HEK293 (cell line): ENCODE data around the gene LIMK2.

Source experiments
- CTCF ChIA-PET: fragments of 350-600 bp; formaldehyde crosslinking; extraction: SDS; loops from one replicate; lab custom pipeline; 2021; ENCODE audit warnings: antibody characterized with exemption; lab: Yijun Ruan, JAX
- POLR2A ChIA-PET: fragments of 300-600 bp; formaldehyde crosslinking; extraction: SDS; loops from one replicate; lab custom pipeline; 2020; ENCODE audit warnings: antibody characterized with exemption, inconsistent platforms; lab: Yijun Ruan, JAX
- H3K27ac ChIP-seq: fragments of 200-500 bp; sonication (Bioruptor generic); 2 replicates; pipeline ENCODE4 v1.5.1; 2014; ENCODE audit warnings: low read depth, low read length, control low read depth, inconsistent platforms; ENCODE audit errors: extremely low read depth
- H3K36me3 ChIP-seq, 2 experiments: fragments of 200-500 bp in 1 of 2; sonication (Bioruptor generic) in 1 of 2; 1 replicate in 1 of 2; 2 replicates in 1 of 2; pipeline ENCODE4 v1.5.1; 2014 to 2017; ENCODE audit warnings: inconsistent platforms in 2 of 2, low read length in 2 of 2; ENCODE audit not compliant: control insufficient read depth in 2 of 2, insufficient read depth in 1 of 2
- H3K4me1 ChIP-seq: fragments of 200-500 bp; sonication (Bioruptor generic); 2 replicates; pipeline ENCODE4 v1.5.1; 2014; ENCODE audit warnings: mild to moderate bottlenecking, low read length, inconsistent platforms; ENCODE audit not compliant: control insufficient read depth, insufficient read depth
- H3K4me3 ChIP-seq: 2 replicates; pipeline ENCODE4 v1.5.1; 2011; ENCODE audit warnings: low read depth, mild to moderate bottlenecking, control low read depth, low read length, moderate library complexity
- H3K9me3 ChIP-seq: fragments of 200-500 bp; sonication (Bioruptor generic); 2 replicates; pipeline ENCODE4 v1.5.1; 2014; ENCODE audit warnings: low read depth, low read length, inconsistent platforms; ENCODE audit not compliant: control insufficient read depth, insufficient read depth
- CTCF ChIP-seq: fragments of 450-650 bp; formaldehyde crosslinking; IDR thresholded peaks from 2 replicates; pipeline ENCODE4 v1.5.1; 2016; ENCODE audit warnings: missing biosample characterization, missing genetic modification characterization
- EGR2 ChIP-seq: fragments of 450-650 bp; formaldehyde crosslinking; IDR thresholded peaks from 2 replicates; pipeline ENCODE4 v1.5.1; 2016; ENCODE audit warnings: low read depth, missing biosample characterization, missing genetic modification characterization
- HIC1 ChIP-seq: fragments of 450-650 bp; formaldehyde crosslinking; IDR thresholded peaks from 2 replicates; pipeline ENCODE4 v1.5.1; 2016; ENCODE audit warnings: missing biosample characterization, missing genetic modification characterization
- KLF1 ChIP-seq: fragments of 450-650 bp; formaldehyde crosslinking; IDR thresholded peaks from 2 replicates; pipeline ENCODE4 v1.5.1; 2016; ENCODE audit warnings: missing biosample characterization, missing genetic modification characterization
- PATZ1 ChIP-seq: fragments of 450-650 bp; formaldehyde crosslinking; IDR thresholded peaks from 2 replicates; pipeline ENCODE4 v1.5.1; 2016; ENCODE audit warnings: missing biosample characterization, missing genetic modification characterization
- TSHZ1 ChIP-seq: fragments of 450-650 bp; formaldehyde crosslinking; IDR thresholded peaks from 2 replicates; pipeline ENCODE4 v1.5.1; 2016; ENCODE audit warnings: missing biosample characterization, missing genetic modification characterization, borderline replicate concordance
- ZBTB6 ChIP-seq: fragments of 450-650 bp; formaldehyde crosslinking; IDR thresholded peaks from 2 replicates; pipeline ENCODE4 v1.5.1; 2017; ENCODE audit warnings: missing biosample characterization, missing genetic modification characterization
- ZFHX2 ChIP-seq: fragments of 450-650 bp; formaldehyde crosslinking; conservative IDR thresholded peaks from 2 replicates; pipeline ENCODE4 v1.5.1; 2016; ENCODE audit warnings: missing biosample characterization, missing genetic modification characterization
- ZNF18 ChIP-seq: fragments of 450-650 bp; formaldehyde crosslinking; IDR thresholded peaks from 2 replicates; pipeline ENCODE4 v1.5.1; 2016; ENCODE audit warnings: missing biosample characterization, missing genetic modification characterization
- ZNF341 ChIP-seq: fragments of 450-650 bp; formaldehyde crosslinking; IDR thresholded peaks from 2 replicates; pipeline ENCODE4; 2016; ENCODE audit warnings: low read depth, missing biosample characterization, missing genetic modification characterization
- ZNF366 ChIP-seq: fragments of 450-650 bp; formaldehyde crosslinking; conservative IDR thresholded peaks from 2 replicates; pipeline ENCODE4 v1.5.1; 2016; ENCODE audit warnings: missing biosample characterization, missing genetic modification characterization
- ZNF394 ChIP-seq: fragments of 450-650 bp; formaldehyde crosslinking; IDR thresholded peaks from 2 replicates; pipeline ENCODE4 v1.5.1; 2016; ENCODE audit warnings: missing biosample characterization, missing genetic modification characterization, mild to moderate bottlenecking, moderate library complexity, borderline replicate concordance
- ZNF416 ChIP-seq: fragments of 450-650 bp; formaldehyde crosslinking; IDR thresholded peaks from 2 replicates; pipeline ENCODE4 v1.5.1; 2016; ENCODE audit warnings: missing biosample characterization, missing genetic modification characterization
- ZNF530 ChIP-seq: fragments of 450-650 bp; formaldehyde crosslinking; IDR thresholded peaks from 2 replicates; pipeline ENCODE4 v1.5.1; 2016; ENCODE audit warnings: low read depth, missing biosample characterization, missing genetic modification characterization
- ZNF561 ChIP-seq: fragments of 450-650 bp; IDR thresholded peaks from 2 replicates; pipeline ENCODE4 v1.5.1; 2018; ENCODE audit warnings: missing biosample characterization, missing genetic modification characterization, borderline replicate concordance
- ZNF621 ChIP-seq: fragments of 450-650 bp; formaldehyde crosslinking; IDR thresholded peaks from 2 replicates; pipeline ENCODE4 v1.5.1; 2017; ENCODE audit warnings: missing biosample characterization, missing genetic modification characterization
- ZNF701 ChIP-seq: fragments of 450-650 bp; formaldehyde crosslinking; IDR thresholded peaks from 2 replicates; pipeline ENCODE4 v1.5.1; 2016; ENCODE audit warnings: missing biosample characterization, missing genetic modification characterization
- ZNF792 ChIP-seq: fragments of 450-650 bp; formaldehyde crosslinking; IDR thresholded peaks from 2 replicates; pipeline ENCODE4 v1.5.1; 2016; ENCODE audit warnings: missing biosample characterization, missing genetic modification characterization
- ZNF830 ChIP-seq: fragments of 450-650 bp; IDR thresholded peaks from 2 replicates; pipeline ENCODE4 v1.5.0; 2018; ENCODE audit warnings: missing biosample characterization, missing genetic modification characterization, low read depth, mild to moderate bottlenecking, moderate library complexity

LIMK2 gene

GRCh38 chr22:31244046-31244942 lies 32.2 kb downstream of the LIMK2 start:
- no peaks in the 10 kb centered on the region for H3K36me3 ChIP-seq
- peaks cover 2% of the 10 kb centered on the region; the same call in 1 of the 2 replicates for H3K4me1 ChIP-seq
- H3K9me3 ChIP-seq, result no peaks in the 10 kb centered on the region
- no peak overlapping the region for H3K27ac ChIP-seq
- POLR2A ChIA-PET, result interaction anchor here (0.8 to 1.6 kb wide), 4 partner anchors 9 to 137 kb away, joined by 3 to 7 read pairs (median 4); partner anchors contain the start of genes PIK3IP1 and SELENOM
- H3K4me3 ChIP-seq, result no peak overlapping the region
- CTCF ChIA-PET, result interaction anchor here (0.5 to 2.5 kb wide), 14 partner anchors 10 to 137 kb away, joined by 3 to 14 read pairs (median 3); partner anchors contain the start of genes LIMK2 and SELENOM
- TF ChIP-seq ZNF366 (tag by site-specific recombination), result no peak
- TF ChIP-seq ZNF792 (tag by site-specific recombination), result no peak
- TF ChIP-seq ZFHX2 (tag by site-specific recombination), result peak; percentile 38; the same call in 1 of the 2 replicates
- no peak for TF ChIP-seq CTCF (tag by site-specific recombination)
- TF ChIP-seq ZNF394, result no peak
- peak; percentile 72 for TF ChIP-seq EGR2 (tag by site-specific recombination)
- peak; percentile 54; the same call in 1 of the 2 replicates for TF ChIP-seq ZNF341
- TF ChIP-seq, all 188 proteins: peak for 3

- POLR2A ChIA-PET, result interaction anchor here (0.8 to 1.3 kb wide), 3 partner anchors 12 to 138 kb away, joined by 3 to 4 read pairs (median 3); partner anchors contain the start of genes PIK3IP1 and SELENOM
- H3K27ac ChIP-seq, result no peak overlapping the region
- H3K4me3 ChIP-seq, result no peak overlapping the region
- TF ChIP-seq HIC1 (tag by site-specific recombination), result no peak
- no peak for TF ChIP-seq ZNF701
- TF ChIP-seq ZBTB6 (tag by site-specific recombination), result no peak
- TF ChIP-seq ZNF18 (tag by site-specific recombination), result no peak
- TF ChIP-seq KLF1, result no peak
- no peak for TF ChIP-seq ZNF621 (tag by site-specific recombination)
- TF ChIP-seq ZNF792 (tag by site-specific recombination), result no peak
- no peak for TF ChIP-seq ZNF561
- no peak for TF ChIP-seq TSHZ1 (tag by site-specific recombination)
- TF ChIP-seq ZNF530 (tag by site-specific recombination), result no peak
- no peak for TF ChIP-seq PATZ1 (tag by site-specific recombination)
- TF ChIP-seq ZNF830 (tag by site-specific recombination), result no peak
- TF ChIP-seq ZNF416 (tag by site-specific recombination), result no peak
Measured at GRCh38 chr22:31244943-31245451, 32.9 kb downstream of the LIMK2 start.

More at GRCh38 chr22:31244943-31245451, 32.9 kb downstream of the LIMK2 start:
- Histone ChIP-seq H3K4me1 (peaks cover 2% of the 10 kb centered on the region; the same call in 1 of the 2 replicates), H3K36me3 (no peaks in the 10 kb centered on the region), H3K9me3 (no peaks in the 10 kb centered on the region)
- CTCF ChIA-PET, result interaction anchor here (0.5 to 2.5 kb wide), 12 partner anchors 10 to 137 kb away, joined by 3 to 14 read pairs (median 3); partner anchors contain the start of genes LIMK2 and SELENOM
